ENCODE data around the gene STN1. TPM values are rescaled to one million over a fixed set of nuclear protein-coding genes. Genes with fewer than 3 reads are reported as not detected.
A peak's percentile ranks its signal among the peaks of the same experiment; 100 is the strongest.

The STN1 gene
- total RNA-seq, 1 donor from 2014 or later: 27.7 TPM

GRCh38 chr10:103929381-103929921 is 11.5 kb upstream of the STN1 start:
- DNase-seq (ENCODE audit: low read depth): no peak

DNA sequence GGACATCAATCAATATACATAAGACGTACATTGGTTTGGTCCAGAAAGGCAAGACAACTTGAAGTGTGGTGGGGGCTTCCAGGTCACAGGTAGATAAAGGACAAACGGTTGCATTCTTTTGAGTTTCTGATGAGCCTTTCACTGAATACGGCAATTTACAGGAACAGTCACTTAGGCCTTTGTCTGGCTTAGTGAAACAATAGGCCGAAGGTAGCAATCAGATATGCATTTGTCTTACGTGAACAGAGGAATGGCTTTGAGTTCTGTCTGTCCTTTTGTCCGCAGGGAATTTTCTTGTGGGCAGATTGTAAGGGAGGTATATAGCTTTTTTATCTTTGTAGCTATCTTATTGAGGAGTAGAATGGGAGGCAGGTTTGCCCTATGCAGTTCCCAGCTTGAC is 10.8 kb upstream of the STN1 start:
- DNase-seq (ENCODE audit: low read depth): no peak

- DNase-seq (ENCODE audit: low read depth): no peak
Measured at GRCh38 chr10:103926722-103927319, 8.8 kb upstream of the STN1 start.

GRCh38 chr10:103925591-103925990 is 7.6 kb upstream of the STN1 start:
- no peak for DNase-seq (ENCODE audit: low read depth)

DNA sequence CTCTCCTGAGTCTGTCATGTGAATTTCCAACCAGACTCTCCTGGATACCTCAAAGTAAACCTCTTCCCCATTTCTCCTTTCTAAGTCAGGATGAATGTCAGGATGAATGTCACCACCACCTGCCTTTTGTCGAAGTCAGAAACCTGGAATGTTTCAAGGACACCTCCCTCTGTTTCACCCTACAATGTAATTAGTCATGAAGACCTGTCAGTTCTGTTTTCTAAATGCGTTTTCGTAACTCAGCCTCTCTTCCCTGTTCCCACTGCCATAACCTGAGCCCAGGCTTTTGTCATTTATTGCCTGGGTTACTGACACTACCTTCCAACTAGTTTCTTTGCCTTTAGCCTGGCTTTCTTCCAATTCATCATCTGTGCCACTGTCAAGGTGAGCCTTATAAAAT is 5.5 kb upstream of the STN1 start:
- peak; percentile 30 for DNase-seq (ENCODE audit: low read depth)

DNA sequence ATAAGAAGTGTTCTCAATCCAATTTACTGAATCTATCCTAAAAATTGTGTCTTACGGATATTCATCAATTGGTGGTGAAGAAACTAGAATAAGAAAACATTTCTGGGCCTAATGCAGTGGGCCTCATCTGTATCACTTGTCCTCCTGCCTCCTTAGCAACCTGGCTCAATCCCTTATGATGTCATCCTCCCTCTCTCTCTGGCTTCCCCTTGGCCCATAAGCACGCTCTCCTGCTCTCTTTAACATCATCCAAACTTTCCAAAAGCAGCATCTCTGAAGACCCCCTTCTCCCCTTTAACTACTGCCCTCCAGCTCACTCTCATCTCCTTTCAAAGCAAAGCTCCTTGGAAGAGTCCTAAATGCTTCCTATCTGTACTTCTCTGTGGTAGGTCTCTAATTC is 4.7 kb upstream of the STN1 start:
- no peak for DNase-seq (ENCODE audit: low read depth)

- no peak for DNase-seq (ENCODE audit: low read depth)
Measured at GRCh38 chr10:103921750-103922195, 3.8 kb upstream of the STN1 start.

DNA sequence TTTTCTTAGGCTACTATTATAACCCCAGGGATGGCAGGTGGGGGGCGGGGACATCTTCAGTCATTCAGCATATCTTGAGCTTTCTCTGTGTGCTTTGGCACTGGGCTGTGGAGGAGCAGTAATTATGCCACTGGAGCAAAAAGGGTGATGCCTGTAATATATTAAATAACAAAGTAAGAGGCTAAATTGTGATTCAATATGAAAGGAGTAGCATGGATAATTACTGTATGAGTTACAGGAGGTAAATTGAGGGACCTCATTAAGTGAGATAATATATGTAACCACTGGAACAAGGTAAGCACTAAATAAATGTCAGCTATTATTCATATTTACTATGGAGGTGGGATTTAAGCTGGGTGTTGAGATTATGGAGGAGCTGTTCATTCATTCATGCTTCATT is 3.3 kb upstream of the STN1 start:
- no peak for DNase-seq (ENCODE audit: low read depth)

DNA sequence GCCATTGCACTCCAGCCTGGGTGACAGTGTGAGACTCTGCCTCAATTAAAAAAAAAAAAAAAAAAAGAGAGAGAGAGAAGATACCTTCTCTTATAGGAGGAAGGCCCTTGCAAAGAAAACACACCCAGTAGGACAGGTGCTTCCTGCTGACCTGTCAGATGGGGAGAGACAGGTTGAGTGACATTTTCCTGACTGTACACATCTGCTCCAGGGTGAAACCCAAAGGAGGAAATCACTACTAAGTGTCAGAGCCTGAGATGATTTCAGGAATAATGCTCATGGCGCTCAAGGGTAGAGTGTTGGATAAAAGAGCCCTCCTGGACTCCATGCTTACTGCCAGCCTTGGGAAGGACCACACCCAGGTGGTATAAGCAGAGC is 1.7 kb upstream of the STN1 start:
- DNase-seq (ENCODE audit: low read depth): no peak

DNA sequence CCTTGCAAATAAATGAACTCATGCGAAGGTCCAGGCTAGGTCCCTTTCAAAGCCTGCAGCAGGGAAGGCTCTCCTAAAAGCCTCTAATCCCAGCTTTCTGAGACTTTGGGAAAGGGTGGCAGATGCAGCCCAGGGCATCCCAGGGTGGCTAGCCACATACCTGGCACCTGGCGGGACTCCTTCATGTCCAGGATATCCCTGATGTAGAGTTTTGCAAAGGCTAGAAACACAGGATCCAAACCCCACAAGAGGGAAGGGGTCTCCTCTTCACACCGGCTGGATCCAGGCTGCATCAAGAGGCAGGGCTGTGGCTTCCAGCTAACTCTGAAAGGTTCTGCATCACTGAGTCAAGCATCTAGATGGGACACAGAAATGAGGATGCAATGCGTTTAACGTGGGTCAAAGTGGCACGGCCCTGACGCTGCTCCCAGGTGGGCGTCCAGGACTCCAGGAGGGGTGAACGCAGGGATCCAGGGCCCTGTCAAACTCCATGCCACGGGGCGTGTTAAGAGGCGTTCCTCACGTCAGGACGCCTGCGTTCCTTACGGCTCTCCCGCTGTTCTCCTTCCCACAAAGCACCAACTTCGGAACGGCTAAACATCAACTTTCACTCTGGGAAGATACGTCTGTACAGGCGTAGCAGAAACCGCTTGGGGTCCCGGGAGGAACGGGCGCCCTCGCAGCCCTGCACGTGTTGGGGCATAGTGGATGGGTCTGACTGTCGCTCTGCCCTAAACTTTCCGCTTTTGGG is 507 bp downstream of the STN1 start:
- DNase-seq (ENCODE audit: low read depth): no peak

DNA sequence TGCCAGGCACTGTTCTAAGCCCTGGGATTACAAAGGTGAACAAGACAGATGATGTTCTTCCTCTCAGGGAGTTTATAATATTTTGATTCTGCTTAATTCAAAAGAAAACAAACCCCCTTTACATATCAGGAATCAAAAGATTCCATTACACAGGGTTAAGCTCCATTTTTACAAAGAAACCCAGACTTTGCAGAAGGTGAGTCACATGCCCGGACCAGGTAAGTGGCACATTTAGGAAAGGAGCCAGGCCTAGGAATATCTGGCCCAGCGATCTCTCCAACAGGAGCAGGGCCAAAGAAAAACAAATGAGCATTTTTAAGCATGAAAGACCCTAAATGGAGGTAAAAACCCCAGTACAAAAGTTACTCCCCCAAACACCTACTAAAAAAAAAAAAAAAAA is 1.1 kb downstream of the STN1 start:
- DNase-seq (ENCODE audit: low read depth): no peak

- DNase-seq (ENCODE audit: low read depth): peak; percentile 66
Measured at GRCh38 chr10:103916254-103916653, 1.7 kb downstream of the STN1 start.

GRCh38 chr10:103915796-103916195 is 2.2 kb downstream of the STN1 start:
- DNase-seq (ENCODE audit: low read depth): no peak

GRCh38 chr10:103912759-103913158 is 5.2 kb downstream of the STN1 start:
- no peak for DNase-seq (ENCODE audit: low read depth)

DNA sequence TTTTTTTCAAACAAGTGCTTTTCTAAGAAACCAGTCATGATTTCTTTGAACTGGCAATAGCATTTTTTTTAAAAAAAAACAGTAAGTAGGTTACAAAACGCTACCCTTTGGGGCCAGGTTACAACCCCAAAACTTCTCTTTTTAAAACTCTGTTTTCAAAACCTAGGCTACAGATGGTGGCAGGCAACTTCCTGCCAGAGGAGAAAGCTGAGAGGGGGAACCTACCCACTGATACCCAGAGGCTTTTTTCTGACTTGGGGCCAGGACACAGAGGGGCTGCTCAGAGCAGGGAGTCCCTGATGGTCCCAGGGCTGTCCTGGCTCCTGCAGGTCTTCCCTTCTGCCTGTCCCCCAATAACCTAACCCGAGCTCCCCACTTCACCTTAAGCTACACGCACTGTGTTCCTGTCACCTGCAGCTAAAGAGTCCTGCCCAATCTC is 6.9 kb downstream of the STN1 start:
- DNase-seq (ENCODE audit: low read depth): no peak

DNA sequence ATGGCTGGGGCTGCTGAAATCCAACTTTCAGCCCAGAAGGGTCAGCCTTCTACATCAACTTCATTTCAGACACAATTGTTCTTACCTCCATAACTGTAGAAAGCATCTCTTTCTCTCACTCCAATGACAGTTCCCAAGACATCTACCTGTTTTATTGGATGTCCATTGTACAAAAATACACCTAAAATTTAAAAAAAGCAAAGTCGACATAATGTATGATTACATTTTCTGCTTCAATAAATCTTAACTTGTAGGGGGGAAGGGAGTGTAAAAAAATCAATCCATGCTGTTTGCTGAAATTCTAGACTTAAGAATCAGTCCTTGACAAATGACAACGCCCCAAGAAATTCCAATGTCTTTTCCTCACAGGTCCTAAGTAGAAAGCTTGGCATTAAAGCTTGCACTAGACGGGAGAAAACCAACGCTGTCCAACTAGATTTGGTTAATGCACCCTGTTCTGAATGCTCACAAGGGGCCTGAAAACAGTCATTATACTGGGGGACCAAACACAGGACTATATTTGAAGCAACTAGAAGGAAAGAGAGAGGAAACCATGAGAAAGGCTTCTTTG is 7.5 kb downstream of the STN1 start:
- no peak for DNase-seq (ENCODE audit: low read depth)

- DNase-seq (ENCODE audit: low read depth): no peak
Measured at GRCh38 chr10:103905441-103905840, 12.5 kb downstream of the STN1 start.

DNA sequence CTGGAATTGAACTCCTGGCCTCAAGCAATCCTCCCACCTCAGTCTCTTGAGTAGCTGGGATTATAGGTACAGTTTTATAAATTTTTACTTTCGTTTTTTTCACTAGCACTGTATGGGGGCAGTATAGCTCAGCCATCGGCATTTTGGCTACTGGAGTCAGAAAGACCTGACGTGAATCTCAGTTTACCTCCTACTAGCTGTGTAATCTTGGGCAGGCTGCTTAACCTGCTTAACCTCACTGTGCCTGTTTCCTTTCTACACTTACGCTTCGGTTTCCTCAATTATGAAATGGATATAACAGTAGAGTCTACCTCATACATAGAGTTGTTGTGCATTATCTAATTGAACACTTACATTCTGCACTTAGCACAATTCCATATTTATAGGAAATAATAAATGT is 16.7 kb downstream of the STN1 start:
- DNase-seq (ENCODE audit: low read depth): no peak

- no peak for DNase-seq (ENCODE audit: low read depth)
Measured at GRCh38 chr10:103899312-103899711, 18.7 kb downstream of the STN1 start.

DNA sequence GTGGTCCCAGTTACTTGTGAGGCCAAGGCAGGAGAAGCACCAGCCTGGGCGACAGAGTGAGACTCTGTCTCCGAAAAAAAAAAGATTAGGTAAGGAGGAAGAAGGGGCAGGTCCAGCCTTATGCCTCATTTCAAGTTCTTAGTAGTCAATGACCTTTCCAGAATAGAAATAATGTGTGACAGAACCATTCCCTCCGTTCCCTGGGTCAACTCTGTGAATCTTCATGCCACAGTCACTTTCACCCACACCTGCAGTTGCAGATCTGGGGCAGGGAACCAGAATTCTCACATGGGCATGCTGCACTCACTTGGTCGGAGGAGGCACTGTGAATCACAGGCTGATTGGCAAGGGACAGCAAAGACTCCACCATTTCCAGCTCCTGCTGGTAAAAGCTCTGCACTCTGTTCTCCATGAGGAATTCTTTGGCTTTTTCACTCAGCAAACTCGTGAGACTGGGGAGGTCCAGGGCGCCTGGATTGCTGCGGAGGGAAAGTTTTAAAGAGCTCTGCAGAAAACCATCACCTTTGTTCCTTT is 20.7 kb downstream of the STN1 start:
- DNase-seq (ENCODE audit: low read depth): no peak

DNA sequence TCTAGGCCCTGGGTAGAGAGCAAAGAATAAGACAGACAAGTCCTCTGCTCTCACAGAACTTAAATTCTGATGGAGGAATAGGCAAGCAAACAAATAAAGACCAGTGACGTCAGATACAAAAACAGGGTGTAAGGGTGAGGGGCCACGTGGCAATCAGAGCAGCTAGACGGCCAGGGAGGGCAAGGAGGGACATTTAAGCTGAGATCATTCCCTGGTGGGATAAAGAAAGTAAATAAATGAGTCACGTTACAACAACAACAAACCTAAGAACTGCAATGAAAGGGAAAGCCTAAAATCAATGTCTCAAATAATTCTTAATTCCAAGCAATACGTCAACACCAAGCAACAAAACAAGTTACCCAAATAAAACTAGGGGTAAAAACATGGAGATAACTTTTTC is 21.8 kb downstream of the STN1 start:
- DNase-seq (ENCODE audit: low read depth): no peak

DNA sequence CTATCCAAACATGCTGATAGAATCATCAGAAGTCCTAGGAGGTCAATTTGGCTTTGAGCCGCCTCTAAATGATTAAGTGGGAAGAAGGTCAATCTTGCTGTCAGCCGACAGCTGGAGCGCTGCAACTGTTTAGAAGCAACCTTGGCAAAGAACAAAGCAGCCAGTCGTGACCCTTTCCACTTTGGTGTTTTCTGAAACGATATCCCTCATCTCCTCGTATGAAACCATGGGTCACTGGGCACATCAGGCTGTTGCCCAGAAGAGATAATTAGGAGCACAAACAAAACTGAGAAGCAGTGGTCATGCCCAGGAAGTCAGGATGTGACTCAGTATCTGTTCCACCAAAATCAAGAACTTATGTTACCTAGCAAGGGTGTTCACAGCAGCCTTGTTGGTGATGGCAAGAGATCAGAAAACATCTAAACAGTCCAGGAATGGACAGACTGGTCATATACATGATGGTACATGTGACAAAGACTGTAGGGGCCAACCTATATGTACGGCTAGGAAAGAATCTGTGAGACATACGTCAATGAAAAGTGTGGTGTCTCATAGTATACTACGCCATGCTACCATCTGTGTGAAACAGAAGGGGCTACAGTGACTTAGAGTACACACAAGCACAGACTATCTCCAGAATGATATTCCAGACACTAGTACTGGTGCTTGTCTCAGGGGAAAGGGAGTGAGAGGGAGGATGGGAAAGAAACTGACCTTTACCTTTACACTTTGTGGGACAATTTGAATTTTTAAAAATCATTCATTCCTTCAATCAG is 22.4 kb downstream of the STN1 start:
- DNase-seq (ENCODE audit: low read depth): peak; percentile 86

Measured in renal cortical epithelial cell (primary cell).